Activated T-cell treated with anti-CD3 and anti-CD28 coated beads, Interleukin-2, amount 50 U/mL, for 48 hours (primary cell): ENCODE measurements around the gene TALDO1.
A peak's percentile ranks its signal among the peaks of the same experiment; 100 is the strongest.

Source experiments
- DNase-seq, 2 experiments: peaks; one replicate each; pipeline ENCODE4 v3.0.0-alpha.2; 2020

The TALDO1 gene

DNA sequence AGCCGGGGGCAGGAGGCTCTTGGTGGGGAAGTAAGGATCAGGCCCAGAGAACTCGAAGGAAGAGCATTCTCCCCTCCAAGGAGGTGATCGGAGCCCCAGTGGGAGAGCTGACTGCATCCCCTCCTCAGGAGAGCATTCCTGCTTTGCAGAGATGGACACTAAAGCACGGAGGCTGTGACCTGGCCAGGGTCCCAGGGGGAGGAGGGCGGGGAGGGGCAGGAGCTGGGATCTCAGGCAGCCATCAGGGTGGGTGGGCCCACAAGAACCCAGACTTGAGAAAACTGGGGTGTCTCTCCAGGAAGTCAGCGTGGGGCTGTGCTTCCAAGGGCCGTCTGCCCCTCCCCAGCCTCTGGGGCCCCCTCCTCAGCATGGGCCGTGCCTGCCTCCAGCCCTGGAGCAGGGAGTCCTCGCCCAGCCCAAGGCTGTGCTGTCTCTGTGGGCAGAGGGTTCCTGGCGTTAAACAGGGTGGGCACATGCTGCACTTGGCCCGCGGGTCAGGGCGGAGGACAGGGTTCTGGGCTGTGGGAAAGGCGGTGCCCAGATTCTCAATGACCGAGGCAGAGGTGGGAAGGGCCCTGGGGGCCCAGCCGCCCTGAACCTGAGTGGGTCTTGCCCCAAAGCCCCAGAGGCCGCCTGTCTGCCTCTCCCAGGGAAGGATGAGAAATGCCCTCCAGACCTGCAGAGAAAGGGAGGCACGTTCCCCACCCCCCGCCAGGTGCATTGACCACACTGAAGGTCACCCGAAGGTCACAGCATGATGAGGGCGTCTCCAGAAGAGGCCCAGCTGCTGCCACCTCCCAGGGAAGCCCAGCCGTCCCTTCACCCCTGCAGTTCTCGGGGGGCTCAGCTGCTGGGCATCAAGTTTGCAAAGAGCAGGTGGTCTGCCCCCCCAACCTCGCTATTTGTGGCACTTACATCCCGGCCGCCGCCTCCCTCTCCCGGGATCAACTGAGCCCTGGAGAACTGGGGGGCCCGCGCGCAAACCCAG is 42.0 kb downstream of the TALDO1 start:
- no peak for DNase-seq

DNA sequence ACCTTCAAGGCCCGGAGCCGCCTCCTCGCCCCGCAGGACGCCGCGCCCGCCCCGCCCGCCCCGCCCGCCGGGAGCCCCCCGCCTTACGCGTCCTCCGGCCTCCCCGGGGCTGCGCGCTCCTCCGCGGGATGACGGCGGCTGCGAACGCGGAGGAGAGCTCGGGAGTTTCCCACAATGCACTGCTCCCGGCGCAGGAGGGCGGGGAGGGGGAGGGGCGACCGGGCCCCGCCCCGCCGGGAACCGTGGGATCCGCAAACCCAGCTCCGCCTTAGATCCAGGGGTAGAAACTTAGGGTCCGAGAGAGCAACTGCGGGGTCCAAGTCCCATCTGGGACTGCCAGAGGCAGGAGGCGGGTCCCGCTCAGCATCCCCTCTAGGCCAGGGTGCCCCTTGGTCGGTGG is 42.7 kb downstream of the TALDO1 start, which contains the start of gene CEND1:
TSS of gene CEND1 (minus strand) at position 148 of the 400 bp plus-strand sequence. CDS start 1,514 bp downstream, outside the sequence.
- peak; percentile 73 to 80 for DNase-seq

DNA sequence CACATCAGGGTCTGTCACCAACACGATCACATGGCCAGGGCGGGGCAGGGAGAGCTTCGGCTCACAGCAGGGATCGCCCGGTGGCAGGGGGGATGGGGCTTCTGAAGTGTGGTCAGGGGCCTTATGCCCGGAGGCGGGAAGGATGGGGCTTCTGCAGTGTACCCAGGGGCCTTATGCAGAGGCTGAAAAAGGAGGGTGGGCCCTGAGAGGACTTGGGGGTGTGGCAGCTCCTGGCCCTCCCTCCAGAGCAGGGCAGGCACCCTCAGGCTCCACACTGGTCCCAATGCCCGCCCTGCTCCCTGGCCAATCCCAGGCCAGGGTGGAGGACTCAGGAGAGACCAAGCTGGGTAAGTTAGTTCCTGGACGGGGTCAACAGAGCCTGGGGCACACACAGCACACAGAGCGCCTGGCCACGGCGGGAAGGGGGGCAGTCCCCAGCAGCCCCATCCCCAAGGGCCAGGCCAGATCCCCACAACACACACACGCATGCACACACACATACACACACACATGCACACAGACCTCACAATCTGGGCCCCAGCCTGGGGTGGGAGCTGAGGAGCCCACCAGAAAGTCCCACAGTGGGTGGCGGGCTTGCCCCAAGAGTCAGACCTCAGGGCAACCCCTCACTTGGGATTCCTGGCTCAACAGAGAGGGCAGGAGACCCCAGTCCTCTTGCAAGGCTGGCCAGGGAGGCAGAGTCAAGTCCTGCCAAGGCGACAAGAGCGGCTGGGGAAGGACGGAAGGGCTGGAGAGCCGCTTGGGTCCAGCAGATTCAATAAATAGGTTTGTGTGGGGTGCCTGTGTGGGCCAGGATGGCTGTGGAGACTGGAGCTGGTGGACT is 43.7 kb downstream of the TALDO1 start:
- no peak for DNase-seq

DNA sequence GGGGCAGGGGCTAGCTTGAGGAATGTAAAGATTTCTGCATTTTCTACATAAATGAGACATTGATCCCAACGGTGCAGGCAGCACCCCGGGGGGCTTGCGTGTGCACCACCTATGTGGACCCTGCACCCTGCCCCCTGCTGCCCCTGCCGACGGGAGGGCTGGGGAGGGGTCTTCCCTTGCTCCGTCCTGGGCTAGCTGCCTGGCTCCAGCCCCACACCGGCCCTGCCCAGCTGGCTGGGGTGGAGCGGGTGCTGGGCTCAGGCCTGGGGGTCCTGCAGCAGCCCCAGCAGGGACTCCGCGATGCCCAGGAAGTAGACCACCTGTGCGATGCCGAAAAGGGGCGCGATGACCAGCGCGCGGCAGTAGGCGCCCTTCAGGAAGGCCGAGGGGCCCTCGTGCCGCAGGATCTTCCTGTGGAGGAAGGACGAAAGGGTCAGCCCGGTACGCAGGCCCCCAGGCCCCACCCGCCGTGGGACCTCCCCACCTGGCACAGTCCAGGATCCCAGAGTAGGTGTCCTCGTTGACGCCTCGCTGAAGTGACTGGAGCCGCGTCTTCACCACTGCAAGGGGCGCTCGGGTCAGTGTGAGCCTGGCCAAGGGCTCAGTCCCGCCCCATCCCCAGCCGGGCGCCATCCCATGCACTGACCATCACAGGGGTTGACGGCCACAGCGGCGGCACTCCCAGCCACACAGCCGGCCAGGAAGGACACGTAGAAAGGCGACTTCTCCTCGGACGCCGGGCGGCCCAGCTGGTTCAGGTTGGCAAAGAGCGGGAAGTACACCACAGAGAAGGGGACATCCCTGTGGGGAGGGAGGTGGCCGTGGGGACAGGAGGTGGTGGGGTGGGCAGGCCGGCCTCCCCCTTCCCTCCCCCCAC is 44.6 kb downstream of the TALDO1 start:
- no peak for DNase-seq

DNA sequence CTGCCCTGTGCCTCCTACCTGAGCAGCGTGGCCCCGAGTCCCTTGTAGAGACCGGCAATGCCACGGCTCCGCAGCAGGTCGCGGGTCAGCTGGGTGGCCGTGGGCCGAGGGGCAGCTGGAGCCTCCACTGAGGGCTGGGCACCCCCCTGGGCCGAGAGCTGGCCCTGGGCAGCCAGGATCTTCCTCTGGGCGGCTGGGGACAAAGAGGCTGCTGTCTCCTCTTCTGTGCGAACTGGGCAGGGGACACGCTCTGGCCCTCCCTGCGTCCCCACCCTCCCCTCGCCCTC is 45.2 kb downstream of the TALDO1 start:
- DNase-seq = no peak

DNA sequence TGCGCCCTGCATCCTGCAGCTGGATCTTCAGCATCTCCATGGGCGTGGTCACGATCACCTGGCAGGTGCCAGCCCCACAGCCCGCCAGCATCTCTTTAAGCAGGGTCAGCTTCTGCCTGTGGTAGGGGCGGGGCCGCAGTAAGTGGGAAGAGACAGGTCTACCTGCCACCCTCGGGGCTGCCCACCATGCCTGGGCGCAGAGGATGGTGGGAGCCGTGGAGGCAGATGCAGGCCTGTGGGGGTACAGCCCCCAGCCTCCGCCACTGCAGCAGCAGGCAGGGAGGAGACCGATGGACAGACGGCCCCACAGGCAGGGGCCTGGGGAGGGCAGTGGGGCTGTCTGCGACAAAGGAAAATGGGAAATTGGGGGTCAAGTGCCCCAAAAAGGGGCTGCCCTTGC is 45.6 kb downstream of the TALDO1 start:
- no peak for DNase-seq

DNA sequence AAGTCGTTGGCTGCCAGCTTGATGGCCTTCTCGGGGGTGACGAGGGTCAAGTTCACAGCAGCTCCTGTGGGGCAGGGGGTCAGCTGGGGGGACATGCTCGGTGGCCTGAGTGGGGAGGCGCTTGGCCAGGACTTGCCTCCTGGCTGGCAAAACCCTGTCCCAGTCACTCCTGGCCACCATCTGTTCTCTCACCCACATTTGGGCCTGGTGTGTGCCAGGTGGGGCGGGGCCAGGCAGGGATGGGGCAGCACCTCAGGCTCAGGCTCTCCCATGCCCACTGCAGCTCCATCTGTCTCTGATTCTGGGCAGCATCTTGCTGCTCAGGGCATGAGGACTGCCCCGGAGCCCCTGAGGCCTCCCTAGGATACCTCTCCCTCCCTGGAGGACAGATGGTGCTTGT is 46.3 kb downstream of the TALDO1 start:
- no peak for DNase-seq

DNA sequence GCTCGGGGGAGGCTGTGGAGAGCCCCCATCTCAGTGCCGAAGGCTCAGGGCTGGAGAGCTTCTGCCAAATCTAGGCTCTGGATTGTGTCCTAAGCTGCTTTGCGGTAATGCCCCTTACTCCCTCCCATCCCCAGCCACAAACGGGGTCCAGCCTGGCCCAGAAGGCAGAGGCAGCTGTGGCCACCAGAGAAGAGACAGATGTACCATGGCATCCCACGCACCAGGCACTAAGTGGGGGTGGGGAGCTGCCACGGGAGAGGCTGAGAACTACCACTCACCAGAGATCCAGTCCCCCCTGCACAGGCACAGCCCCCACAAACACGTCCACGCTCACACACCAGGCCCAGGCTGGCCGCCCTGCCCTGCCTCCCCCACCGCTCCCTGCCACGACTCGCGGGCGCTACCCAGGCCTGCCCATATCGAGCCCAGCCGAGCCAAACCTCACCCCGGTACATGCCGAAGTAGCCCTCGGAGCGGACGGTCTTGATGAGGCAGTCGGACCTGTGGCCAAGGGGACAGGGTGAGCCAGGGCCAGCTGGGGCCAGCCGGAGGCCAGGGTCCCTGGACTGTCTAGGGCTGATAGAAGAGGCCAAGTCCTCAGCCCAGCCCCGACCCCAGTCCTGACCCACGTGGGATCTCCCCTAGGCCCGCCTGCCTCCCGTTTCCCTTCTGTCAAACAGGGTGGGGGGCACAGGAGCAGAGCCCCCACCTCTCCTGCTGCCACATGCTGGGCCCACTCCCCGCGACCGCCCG is 46.9 kb downstream of the TALDO1 start:
- DNase-seq = no peak

DNA sequence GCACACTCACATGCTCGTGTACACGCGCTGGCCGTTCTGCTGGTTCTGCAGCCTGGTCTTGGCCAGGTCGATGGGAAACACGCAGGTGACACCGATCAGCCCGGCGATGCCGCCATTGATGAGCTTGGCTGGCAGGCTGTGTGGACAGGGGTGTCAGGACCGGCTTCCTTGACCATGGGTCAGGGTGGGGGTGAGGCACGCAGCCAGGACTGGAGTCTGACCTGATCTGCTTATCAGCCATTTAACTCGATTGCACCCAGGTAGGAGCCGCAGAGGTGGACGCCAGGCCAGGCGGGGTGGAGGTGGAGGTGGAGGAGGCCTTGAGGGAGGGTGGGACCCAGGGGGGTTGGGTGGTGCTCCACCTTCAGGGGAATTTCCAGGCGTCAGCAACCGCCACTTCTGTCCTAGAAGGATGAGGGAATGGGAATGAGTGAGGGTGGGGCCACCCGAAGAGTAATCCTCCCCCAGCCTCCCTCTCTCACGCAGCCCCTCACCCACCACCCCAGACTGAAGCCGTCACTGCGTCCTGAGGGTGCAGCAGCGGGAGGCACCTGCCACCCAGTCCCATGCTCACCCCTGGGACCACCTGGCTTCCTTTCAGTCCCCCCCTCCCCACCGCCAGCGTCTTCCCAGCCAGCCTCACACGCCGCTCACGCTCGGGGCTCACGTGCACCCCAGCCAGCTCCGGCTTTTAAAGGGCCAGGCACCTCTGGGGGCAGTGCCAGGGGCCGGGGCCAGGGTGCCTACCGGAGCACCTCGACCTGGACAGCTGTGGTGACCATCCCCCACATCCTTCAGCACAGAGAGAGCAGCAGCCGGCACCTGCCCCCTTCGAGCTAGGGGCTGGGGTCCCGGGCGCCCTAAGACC is 47.7 kb downstream of the TALDO1 start:
- no peak for DNase-seq

DNA sequence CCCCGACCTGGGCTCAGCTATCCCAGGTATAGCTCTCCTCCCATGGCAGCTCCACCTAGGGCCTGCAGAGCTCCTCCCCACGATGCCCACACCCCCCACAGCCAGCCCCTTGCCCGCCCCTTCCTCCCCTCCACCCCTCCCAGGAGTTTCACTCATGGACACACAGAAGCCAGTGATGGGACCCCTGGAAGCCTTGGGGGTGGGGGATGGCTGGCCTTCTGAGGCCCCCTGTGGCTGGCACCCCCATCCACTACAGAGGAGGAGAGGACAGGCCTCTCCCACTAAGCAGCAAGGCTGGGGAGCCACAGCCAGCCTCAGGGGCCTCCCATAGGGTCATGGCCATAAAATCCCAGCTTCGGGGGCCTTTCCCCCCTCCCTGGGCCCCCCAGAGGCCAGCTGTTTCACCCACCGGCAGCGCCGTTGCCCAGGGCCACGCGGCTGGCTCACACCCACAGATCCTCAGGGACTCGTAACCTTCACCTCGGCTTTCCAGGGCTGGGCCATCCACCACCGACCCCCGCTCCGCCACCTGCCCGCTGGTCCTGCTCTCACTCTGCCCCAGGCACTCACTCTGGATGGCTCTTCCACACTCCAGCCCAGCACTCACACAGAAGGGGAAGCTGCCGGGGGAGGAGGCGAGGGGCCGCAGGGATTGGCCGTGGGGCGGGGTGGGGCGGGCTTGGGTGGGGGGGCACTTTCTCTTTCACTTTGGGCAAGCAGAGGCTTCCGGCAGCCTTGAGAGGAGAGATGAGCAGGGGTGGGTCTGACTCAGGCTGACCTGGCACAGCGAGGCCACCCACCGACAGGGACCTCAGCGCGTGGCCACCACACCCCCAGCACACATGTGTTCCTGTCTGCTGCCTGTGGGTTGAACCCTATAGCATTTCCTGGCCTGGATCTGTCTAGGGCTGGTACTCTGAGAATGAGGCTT is 48.6 kb downstream of the TALDO1 start:
- peak; percentile 88 to 91 for DNase-seq

DNA sequence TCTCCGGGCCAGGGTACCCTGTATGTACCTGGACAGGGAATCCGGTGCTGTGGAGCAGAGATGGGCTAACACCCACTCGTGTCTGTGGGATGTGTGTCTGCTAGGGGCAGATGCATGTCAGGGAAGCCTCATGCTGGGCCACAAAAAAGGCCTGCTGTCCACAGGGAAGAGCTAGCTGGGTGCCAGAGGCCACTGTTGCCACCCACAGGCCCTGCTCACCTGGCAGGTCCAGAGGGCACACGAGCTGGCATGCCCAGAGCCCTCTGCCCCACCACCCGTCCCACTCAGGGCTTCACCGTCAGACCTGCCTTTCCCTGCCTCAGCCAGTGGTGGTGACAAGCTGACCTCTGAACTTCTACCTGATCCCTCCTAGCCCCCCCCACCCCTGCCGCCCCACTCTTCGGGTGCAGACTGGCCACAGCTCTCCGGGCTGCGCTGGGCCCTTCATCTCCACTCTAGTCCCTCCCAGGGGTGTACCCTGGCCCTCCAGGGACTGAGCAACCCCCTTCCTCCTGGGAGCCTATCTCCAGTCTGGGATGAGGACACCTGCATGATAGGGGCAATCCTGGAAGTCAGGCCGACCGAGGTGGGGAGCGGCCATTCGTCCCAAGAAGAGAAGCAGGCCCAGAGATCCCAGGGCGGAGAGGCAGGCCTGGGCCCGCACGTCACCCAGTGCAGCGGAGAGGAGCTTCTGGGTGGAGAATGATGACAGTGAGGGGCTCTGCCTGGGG is 49.5 kb downstream of the TALDO1 start:
- no peak for DNase-seq

DNA sequence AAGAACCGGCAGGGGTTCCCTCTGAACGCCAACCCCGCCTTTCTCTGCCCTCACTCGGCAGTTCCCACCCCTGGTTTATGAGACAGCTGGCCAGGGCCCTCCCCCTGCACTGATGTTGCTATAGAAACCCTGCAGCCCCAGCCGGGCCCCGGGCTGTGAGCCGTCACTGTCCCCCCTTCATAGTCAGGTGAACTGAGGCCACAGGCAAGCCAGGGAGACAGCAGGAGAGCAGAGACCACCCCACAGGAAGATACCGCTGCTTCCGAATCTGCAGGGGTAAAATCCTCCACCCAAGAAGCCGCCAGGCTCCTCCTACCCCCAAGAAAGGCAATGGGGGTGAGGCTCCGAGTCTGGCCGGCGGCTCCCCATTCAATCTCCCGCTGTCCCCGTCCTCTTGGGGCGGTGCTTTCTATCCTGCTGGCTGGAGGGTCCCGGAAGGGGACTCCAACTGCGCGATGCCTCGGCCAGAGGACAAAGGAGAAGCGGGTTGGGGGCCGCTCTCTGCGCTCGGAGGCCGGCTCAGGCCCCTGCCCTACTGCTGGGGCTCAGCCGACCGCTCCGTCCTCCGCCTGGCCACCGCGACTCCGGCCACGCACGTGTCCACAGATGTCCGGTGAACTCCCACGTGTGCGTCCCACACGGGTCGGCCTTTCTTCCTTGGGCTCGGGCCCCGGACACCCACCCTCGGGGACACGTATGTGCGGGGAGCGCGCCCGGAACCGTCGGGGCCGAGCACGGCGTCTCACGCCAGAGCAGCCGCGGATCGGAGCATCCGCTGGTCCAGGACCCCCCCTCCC is 50.2 kb downstream of the TALDO1 start:
- DNase-seq = peak; percentile 82 to 88

DNA sequence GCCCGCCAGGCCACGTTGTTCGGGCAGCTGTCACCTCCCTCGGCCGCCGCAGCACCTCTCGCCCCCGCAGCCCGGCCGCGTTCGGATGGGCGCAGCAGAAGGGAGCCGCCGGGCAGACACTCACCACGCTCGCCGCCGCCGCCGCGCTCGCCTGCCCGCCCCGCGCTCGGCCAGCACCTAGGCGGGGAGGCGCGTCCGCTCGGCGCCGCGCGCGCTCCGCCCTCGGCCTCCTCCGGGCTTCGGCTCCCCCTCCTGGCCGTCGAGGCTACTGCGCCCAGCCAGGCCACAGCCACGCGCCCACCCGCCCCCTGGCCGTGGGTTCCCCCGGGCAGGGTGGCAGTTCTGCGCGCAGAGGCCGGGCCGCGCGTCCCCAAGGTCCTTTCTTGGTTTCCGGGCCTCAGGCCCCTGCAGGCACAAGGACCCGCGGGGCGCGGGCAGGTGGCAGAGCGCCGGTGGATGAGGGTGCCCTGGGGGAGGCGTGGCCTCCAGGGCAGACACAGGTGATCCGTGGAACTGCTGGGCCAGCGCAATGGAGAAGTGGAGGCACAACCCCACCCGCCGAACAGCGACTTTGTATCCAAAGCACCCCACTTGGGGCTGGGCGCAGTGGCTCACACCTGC is 50.9 kb downstream of the TALDO1 start, which contains the start of gene SLC25A22:
TSS of gene SLC25A22 (minus strand) at position 189 of the 621 bp plus-strand sequence. CDS start 3,275 bp downstream, outside the sequence.
- peak; percentile 91 to 93 for DNase-seq

DNA sequence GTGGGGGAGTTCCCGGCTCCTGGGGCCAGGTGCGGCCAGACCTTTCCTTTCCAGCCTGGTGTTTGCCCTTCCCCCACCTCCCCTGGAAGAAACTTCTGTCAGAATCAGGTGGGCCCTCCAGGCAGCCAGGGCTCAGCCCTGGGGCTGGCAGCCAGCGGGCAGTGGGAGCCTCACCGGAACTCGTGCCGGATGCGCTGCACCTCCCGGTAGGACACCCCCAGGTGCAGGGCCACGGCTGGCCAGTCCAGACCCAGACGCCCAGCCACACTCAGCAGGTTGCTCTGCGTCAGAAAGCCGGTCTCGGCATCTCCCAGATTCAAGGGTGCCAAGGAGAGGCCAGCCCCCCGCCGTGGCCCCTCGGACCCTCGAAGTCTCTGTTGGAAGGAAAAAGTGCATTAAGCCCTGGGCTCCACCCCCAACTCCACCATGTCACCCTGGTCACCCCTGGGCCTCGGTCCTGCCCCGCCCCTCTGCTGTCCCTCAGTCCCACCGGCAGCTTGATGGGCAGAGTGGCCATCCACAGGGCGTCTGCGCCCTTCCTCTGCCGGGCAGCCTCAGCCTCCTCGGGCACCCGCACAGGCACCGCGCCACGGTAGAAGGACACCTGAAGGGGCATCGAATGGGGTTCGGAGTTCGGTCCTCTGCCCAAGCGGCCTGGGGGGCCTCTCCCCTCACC is 52.5 kb downstream of the TALDO1 start:
- DNase-seq = no peak

DNA sequence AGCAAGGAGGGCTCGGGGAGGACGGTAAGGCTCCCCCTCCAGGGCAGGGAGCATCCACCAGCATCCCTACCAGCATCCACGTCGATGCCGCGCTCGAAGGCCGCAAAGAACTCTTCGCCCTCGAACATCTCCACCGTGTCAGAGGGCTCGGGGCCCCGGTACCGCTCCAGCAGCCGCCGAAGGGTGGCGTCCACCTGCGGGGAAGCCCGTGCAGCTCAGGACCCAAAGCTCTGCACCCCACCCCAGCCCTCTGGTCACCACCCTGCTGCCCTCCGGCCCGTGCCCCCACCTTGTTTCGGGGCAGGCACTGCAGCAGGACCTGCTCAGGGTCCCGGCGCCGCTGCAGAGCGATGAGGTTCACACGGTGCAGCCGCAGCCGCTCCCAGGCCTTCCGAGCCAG is 53.2 kb downstream of the TALDO1 start:
- DNase-seq = no peak

DNA sequence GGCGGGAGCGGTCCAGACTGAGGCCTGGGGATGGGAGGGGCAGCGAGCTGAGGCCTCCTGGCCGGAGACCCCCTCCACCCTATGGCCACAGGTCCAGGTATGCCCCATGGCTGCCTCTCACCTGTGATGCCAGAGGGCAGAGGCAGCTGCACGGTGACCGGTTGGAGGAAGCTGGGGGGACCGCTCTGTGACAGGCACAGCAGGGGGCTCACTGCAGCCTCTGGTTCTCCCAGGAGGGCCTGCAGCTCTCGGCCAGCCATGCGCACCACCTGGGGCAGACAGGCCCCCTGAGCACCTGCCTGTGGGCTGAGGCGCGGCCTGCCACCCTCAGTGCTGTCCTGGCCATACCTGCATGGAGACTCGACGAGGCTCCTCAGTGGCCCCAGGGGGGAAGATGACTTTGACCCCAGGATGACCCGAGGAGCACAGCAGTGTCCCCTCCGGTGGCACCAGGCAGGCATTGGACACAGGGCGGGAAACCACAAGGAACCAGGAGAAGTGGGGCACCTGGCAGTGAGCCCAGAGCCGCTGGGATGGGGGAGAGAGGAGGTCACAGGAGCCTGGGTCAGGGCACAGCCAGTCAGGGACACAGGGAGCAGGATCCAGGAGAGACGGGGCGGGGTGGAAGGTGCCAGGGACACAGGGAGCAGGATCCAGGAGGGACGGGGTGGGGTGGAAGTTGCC is 54.0 kb downstream of the TALDO1 start:
- no peak for DNase-seq
